ENCODE data around the gene GPC3.
A peak's percentile ranks its signal among the peaks of the same experiment; 100 is the strongest.
"Not testable (repeated sequence)": the region's sequence is repeated elsewhere in the genome, so short reads cannot be mapped to it uniquely, and the experiment has no call there.

The GPC3 gene

DNA sequence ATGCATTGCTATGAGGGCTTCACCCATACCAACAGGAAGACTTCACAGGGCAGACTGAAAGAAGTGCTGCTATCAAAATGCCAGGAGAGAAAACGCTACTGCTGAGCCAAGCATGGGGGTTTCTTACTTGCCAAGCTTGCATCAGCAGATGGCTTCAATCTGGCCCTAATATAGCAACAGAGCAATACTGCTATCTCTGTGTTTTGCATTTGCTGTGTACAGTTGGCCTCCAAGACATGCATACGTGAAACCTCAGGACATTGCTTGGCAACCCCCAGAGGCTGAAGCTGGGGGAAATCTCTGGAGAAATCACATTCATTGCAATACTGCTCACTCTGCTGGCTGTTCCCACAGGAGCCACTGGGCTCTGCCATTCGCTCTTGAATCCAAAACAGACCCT, 442.9 kb downstream of the GPC3 start:
- DNase-seq: no peak

- no peak for DNase-seq
Measured at GRCh38 chrX:133541021-133541420, 444.4 kb downstream of the GPC3 start.

GRCh38 chrX:133538148-133538547, 447.2 kb downstream of the GPC3 start:
- DNase-seq: no peak

GRCh38 chrX:133537142-133537541, 448.3 kb downstream of the GPC3 start:
- DNase-seq: no peak

DNA sequence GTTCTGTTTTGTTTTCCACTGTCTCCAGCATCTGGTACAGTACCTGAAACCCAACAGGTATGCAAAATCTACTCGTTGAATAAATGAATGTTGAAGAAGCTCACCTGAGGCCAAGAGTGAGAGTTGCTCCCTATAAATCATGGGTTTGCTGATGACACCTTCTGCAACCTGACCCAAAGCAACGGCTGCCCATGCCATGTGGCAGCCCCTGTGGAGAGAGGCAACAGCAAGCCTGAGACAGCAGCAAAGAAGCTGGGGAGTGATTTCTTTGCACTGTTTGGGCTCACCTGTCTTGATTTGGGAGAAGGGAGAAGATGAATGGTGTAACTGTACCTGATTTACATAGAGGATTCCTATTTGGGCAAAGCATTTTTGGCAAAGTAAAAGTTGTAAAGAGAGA, 450.3 kb downstream of the GPC3 start:
- no peak for DNase-seq

- no peak for DNase-seq
Measured at GRCh38 chrX:133534172-133534571, 451.2 kb downstream of the GPC3 start.

DNA sequence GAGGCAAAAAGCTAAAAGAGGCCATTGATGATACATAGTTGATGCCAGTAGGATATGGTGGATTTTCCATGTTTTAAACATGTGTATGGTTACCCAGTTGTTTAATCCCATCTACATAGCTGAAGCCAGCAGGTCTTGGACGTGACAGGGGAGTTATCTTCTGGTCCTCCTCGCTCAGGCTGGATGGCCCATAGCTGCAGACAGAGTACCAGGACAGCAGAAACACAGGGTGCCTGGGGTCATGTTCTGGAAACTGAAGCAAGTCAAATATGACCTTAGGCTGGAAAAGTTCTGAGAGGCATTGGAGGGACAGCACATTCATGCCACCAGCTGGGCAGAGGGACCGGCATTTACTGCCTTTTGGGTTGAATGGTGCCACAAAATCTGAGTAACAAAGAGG, 452.1 kb downstream of the GPC3 start:
- no peak for DNase-seq

- DNase-seq: no peak
Measured at GRCh38 chrX:133530960-133531359, 454.4 kb downstream of the GPC3 start.

GRCh38 chrX:133529578-133529977, 455.8 kb downstream of the GPC3 start:
- no peak for DNase-seq

DNA sequence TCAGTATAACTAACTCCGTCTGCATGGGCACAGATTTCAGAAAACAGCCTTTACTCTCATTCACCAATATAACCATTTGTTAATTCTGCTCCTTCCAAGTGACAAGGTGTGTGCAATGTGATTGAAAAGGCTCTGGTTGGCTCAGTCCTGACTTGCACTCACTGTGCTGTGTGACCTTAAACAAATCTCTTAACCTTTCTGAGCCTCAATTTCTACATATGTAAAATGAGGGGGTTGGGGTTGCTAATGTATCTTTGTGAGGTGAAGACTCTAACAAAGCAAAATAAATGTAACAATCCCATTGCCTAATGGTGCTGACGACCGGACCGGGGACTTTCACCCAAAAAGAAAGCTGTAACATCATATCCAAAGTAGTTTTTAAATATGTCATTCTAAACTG, 457.6 kb downstream of the GPC3 start:
- no peak for DNase-seq

DNA sequence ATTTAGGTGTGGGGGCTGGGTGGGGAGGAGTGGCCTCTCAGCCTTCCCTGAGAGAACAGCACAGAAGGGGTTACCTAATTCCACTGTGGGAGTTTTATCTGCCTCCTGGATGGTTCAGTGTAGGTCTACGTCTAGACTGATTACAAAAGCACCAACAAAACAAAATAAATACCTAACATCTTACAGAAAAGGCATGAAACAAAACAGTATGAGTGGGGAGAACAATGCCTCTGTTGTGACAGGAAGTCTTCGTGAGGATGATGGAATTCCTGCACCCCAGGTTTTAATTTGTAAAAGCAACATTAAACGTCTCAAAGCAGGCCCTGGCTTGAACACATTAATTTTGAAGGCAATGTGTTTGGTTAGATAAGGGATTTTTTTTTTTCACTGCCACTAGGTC, 458.0 kb downstream of the GPC3 start:
- DNase-seq: no peak

DNA sequence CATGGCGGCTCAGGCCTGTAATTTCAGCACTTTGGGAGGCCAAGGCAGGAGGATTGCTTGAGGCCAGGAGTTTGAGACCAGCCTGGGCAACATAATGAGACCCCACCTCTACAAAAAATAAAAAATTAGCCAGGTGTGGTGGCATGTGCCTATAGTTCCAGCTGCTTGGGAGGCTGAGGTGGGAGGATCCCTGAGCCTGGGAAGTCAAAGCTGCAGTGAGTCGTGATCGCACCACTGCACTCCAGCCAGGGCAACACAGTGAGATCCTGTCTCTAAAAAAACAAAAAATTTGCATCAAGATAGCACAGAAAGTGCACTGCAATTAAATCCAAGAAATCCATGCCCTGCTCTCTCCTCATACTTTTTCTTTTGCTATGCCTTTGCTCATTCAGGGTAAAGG, 458.6 kb downstream of the GPC3 start:
- not testable (repeated sequence) for DNase-seq

GRCh38 chrX:133523526-133523925, 461.9 kb downstream of the GPC3 start:
- no peak for DNase-seq

DNA sequence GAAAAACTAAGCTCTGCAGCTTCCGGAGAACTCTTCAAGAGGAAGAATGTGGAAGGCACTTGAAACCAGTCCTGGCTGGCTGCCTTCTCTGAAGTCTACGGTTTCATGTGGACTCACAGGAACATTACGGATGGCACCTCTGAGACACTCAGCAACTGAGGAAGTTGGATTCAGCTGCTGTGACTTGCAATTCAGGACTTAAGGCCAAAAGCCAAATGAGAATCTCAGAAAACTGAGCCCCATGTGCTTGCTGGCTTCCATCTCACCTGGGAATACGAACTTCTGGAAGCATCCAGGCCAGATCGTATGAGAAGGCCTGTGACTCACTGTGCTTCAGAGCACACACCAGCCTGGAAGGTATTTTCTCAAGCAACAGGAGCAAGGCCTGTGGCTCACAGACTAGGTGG, 462.3 kb downstream of the GPC3 start:
- peak; percentile 58 for DNase-seq

- DNase-seq: no peak
Measured at GRCh38 chrX:133516686-133517085, 468.7 kb downstream of the GPC3 start.

DNA sequence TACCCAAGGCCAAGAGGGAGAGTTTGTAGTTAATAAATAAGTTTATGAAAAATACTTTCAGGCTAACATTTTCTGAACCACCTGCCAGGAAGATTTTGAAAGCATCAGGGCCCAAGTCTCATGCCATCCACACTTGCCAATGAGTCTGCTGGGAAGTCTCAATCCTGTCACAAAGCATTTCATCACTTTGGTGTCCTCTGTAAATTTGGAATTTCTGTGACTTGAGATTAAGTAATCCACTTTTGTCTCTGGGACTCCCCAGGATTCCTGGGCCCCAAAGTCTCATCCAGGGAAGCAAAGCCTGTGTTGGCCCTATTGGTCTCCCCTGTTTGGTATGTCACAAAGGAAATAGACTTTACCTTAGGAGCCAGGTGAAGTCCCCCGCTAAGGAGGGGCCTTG, 470.9 kb downstream of the GPC3 start:
- no peak for DNase-seq

DNA sequence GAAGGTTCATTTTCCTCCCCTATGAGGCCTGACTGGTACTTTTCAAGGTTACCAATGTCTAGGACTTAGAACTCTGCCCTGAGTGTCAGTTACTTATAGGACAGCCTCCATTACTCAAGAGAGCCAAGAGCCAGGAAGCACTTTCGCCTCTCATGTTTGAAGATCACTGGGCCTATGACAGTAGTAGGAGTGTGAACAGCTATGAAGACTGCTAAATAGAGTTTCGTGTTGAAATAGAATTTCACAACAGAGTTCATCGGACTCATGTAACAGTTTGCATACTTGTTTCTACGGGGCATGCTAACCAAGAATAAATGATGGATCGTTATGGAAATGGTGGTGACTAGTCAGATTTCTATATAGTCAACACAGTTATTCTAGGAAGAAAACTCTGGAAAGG, 472.3 kb downstream of the GPC3 start:
- no peak for DNase-seq

- DNase-seq: no peak
Measured at GRCh38 chrX:133511041-133511440, 474.4 kb downstream of the GPC3 start.

DNA sequence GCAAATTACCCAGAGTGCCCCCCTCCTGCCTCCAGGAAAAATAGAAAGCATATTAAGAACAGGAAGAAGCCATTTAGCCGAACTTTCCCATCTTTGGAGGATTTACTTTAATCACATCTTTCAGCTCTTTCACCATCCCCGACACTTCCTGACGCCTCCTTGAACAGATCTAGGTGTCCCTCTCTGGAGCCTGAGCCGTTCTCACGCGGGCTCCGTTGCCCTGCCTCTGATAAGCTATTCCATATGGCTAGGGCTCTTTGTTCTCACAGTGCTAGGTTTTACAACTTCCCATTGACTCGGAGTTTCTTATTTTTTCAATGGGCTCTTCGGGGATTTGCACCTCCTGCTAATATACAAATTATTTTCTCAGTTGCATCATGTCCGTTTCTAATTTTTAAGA, 488.0 kb downstream of the GPC3 start:
- DNase-seq: peak; percentile 46

- peak; percentile 85 for DNase-seq
Measured at GRCh38 chrX:133495464-133496391, 489.7 kb downstream of the GPC3 start.

GRCh38 chrX:133493366-133493765, 492.0 kb downstream of the GPC3 start:
- DNase-seq: no peak

- DNase-seq: no peak
Measured at GRCh38 chrX:133490955-133491354, 494.4 kb downstream of the GPC3 start.

Measured in left hindlimb (tissue), 1 donor.